Breast epithelium (tissue), 4 donors: ENCODE results near the gene CEACAM19. TPM values are rescaled to one million over a fixed set of nuclear protein-coding genes. Genes with fewer than 3 reads are reported as not detected.
"Not testable (repeated sequence)": the region's sequence is repeated elsewhere in the genome, so short reads cannot be mapped to it uniquely, and the experiment has no call there.

ENCODE experiments used
- DNase-seq, 2 donors: peaks; one replicate each; pipeline ENCODE4 v3.0.0-alpha.2; 2019; ENCODE audit warnings: low spot score in 2 of 2
- H3K27ac ChIP-seq, 2 donors: fragments of 200-600 bp; sonication (generic) in 1 of 2; one replicate each; pipeline ENCODE4 v1.5.1; 2016 to 2019; ENCODE audit warnings: mild to moderate bottlenecking in 1 of 2
- H3K27me3 ChIP-seq, 2 donors: fragments of 200-600 bp; sonication (generic) in 1 of 2; one replicate each; pipeline versions ENCODE4 v1.5.1 to v1.6.0; 2017 to 2019; ENCODE audit warnings: control low read depth in 1 of 2, mild to moderate bottlenecking in 1 of 2
- H3K36me3 ChIP-seq: fragments of 200-600 bp; one replicate; pipeline ENCODE4 v1.5.1; 2019
- H3K4me1 ChIP-seq, 2 donors: fragments of 200-600 bp; sonication (generic); one replicate each; pipeline ENCODE4 v1.5.1; 2016 to 2019; ENCODE audit warnings: control low read depth in 1 of 2
- H3K4me3 ChIP-seq, 3 donors: fragments of 200-600 bp; sonication (generic); 1 replicate in 2 of 3; 2 replicates in 1 of 3; pipeline ENCODE4 v1.5.1; 2016 to 2019; ENCODE audit warnings: mild to moderate bottlenecking in 3 of 3, moderate library complexity in 2 of 3
- H3K9me3 ChIP-seq, 2 donors: fragments of 200-600 bp; sonication (generic) in 1 of 2; one replicate each; pipeline ENCODE4 v1.5.1; 2016 to 2019; ENCODE audit warnings: control low read depth in 1 of 2
- CTCF ChIP-seq, 3 donors: fragments of 450-650 bp; IDR thresholded peaks; one replicate each; pipeline ENCODE4 v1.5.1; 2016 to 2017; ENCODE audit warnings: antibody characterized with exemption in 3 of 3, mild to moderate bottlenecking in 3 of 3, moderate library complexity in 3 of 3
- POLR2A ChIP-seq: fragments of 450-650 bp; IDR thresholded peaks from one replicate; pipeline ENCODE4 v1.6.1; 2016; ENCODE audit warnings: antibody characterized with exemption, mild to moderate bottlenecking, moderate library complexity
- POLR2AphosphoS5 ChIP-seq, 3 donors: sonication (generic); formaldehyde crosslinking; IDR thresholded peaks; one replicate each; pipeline ENCODE4 v1.6.1; 2017; ENCODE audit warnings: antibody characterized with exemption in 3 of 3
- intact Hi-C: fragments of 100-400 bp; cut with DNase I; formaldehyde crosslinking; loops from one replicate; pipeline ENCODE4 v1.15.1; 2023; ENCODE audit warnings: low total_unique reads
- total RNA-seq, 3 donors: library from RNA; depleted of rRNA; stranded (reverse); fragments of >200 nt; gene quantifications; one replicate each; pipeline ENCODE4 v1.1.0, GENCODE V29; 2016

Gene CEACAM19
- total RNA-seq, 3 donors from 2014 or later: 0.96 to 5.3 (median 4.9) TPM

GRCh38 chr19:44706506-44707236, 35.4 kb downstream of the CEACAM19 start:
- H3K4me3 ChIP-seq: no peak overlapping the region
- no peak for DNase-seq
- no peaks in the 10 kb centered on the region for H3K27me3 ChIP-seq
- no peak overlapping the region for H3K27ac ChIP-seq
- intact Hi-C loops: no loop called here
- no peaks in the 10 kb centered on the region for H3K9me3 ChIP-seq
- no peaks in the 10 kb centered on the region for H3K36me3 ChIP-seq
- no peaks in the 10 kb centered on the region for H3K4me1 ChIP-seq
- no peak for TF ChIP-seq CTCF (IDR thresholded peaks at IDR 0.05)
- no peak for TF ChIP-seq POLR2A
- TF ChIP-seq POLR2AphosphoS5 (IDR thresholded peaks at IDR 0.05): no peak

GRCh38 chr19:44707794-44708193, 36.5 kb downstream of the CEACAM19 start:
- intact Hi-C loops: no loop called here
- no peak overlapping the region for H3K4me3 ChIP-seq
- no peaks in the 10 kb centered on the region for H3K9me3 ChIP-seq
- no peaks in the 10 kb centered on the region for H3K36me3 ChIP-seq
- no peaks in the 10 kb centered on the region for H3K4me1 ChIP-seq
- no peak for DNase-seq
- no peak for TF ChIP-seq CTCF (IDR thresholded peaks at IDR 0.05)
- no peak for TF ChIP-seq POLR2AphosphoS5 (IDR thresholded peaks at IDR 0.05)
- no peak for TF ChIP-seq POLR2A
- no peak overlapping the region for H3K27ac ChIP-seq
- H3K27me3 ChIP-seq: no peaks in the 10 kb centered on the region

GRCh38 chr19:44708940-44709339, 37.7 kb downstream of the CEACAM19 start:
- no peak for DNase-seq
- Histone ChIP-seq H3K9me3 (no peaks in the 10 kb centered on the region), H3K4me1 (no peaks in the 10 kb centered on the region), H3K27ac (no peak overlapping the region), H3K36me3 (no peaks in the 10 kb centered on the region), H3K27me3 (no peaks in the 10 kb centered on the region), H3K4me3 (no peak overlapping the region)
- intact Hi-C loops: no loop called here
- no peak for TF ChIP-seq POLR2AphosphoS5 (IDR thresholded peaks at IDR 0.05)
- TF ChIP-seq POLR2A: no peak
- no peak for TF ChIP-seq CTCF (IDR thresholded peaks at IDR 0.05)

GRCh38 chr19:44709434-44710266, 38.4 kb downstream of the CEACAM19 start:
- H3K27ac ChIP-seq, H3K4me1 ChIP-seq, H3K4me3 ChIP-seq, DNase-seq, H3K36me3 ChIP-seq, H3K9me3 ChIP-seq, H3K27me3 ChIP-seq: not testable (repeated sequence)
- intact Hi-C loops: loop anchor here (1.0 kb wide), 1 partner anchor 25 kb away; no protein-coding TSS in a partner anchor

- TF ChIP-seq POLR2A (no peak), POLR2AphosphoS5 (IDR thresholded peaks at IDR 0.05) (no peak), CTCF (IDR thresholded peaks at IDR 0.05) (no peak)
- Histone ChIP-seq H3K36me3 (no peaks in the 10 kb centered on the region), H3K4me3 (no peak overlapping the region), H3K27me3 (no peaks in the 10 kb centered on the region), H3K27ac (no peak overlapping the region), H3K9me3 (peaks cover 6 to 11% of the 10 kb centered on the region in 2 donors), H3K4me1 (no peaks in the 10 kb centered on the region)
- no peak for DNase-seq
- intact Hi-C loops: loop anchor here (1.0 kb wide), 1 partner anchor 26 kb away; no protein-coding TSS in a partner anchor
These were observed 39.2 kb downstream of the CEACAM19 start for GRCh38 chr19:44710483-44710882.
